AG08395 (cell line): ENCODE measurements around the gene HSD17B8.

ENCODE experiments used
- DNase-seq: peaks from one replicate; pipeline ENCODE4 v3.0.0; 2012; ENCODE audit warnings: mixed read lengths, low spot score

The HSD17B8 gene

DNA sequence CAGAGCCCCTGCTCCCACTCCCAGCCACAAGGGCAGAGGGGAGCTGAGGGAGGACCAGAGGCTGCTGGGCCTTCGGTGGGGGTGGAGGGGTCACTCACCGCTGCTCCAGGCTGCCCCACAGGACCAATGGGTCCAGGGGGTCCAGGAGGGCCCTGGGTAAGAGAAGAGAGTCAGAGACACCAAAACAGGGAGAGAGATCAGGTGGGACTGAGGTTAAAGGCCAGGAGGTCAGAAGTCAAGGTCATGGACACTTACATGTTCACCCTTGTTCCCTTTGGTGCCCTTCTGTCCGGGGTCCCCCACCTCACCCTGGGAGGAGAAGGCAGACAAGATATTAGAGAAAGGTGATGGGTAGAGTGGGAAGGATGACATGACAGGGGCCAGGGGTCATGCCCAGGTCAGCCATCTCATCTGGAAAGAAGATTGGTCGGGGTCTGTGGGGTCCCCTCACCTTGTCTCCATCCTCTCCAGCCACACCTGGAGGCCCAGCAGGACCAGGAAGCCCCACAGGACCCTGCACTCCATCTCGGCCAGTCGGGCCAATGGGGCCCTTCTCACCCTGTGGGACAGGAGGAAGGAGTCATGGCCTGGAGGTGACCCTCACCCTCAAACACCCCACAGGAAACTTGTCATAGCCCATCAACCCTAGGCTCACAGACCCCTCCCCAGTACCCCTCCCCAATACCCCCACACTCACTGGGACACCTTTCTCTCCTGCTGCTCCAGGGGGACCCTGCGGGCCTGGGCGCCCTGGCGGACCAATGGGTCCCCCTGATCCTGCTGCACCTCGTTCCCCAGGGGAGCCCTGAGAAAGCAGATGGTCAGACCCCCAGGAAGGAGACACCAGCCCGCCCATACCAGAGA, 33.2 kb upstream of the HSD17B8 start:
- no peak for DNase-seq

DNA sequence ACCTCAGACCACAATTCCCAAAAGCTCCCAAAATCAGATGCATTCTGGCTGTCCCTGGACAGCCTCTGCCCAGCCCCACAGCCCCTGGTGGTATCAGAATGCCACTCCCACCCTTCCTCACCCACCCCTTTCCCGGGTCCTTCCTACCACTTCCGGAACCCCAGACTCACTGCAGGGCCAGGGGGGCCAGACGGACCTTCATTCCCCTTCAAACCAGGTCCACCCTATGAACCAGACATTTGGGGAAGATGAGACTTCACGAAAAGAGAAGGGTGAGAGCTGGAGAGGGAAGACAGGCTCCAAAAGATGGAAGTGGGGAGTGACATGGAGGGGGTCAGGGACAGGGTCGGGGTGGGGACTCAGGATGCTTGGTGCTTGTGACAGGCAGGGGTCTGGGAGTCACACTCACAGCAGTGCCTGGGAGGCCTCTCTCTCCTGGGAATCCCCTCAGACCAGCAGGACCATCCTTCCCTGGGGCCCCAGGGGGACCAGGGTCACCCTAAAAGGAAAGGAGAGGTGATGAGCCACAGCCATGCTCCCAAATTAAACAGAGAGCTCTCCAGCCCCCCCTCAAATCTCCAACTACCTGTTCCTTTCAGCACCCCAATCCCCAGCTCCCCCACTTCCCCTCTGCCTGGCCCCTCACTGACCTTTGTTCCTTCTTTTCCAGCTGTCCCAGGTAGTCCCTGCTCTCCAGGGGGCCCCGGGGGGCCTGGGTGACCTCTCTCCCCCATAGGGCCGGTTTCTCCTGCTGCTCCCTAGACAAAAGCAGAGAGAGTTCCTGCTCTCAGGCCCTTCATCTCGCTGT, 32.4 kb upstream of the HSD17B8 start:
- no peak for DNase-seq

DNA sequence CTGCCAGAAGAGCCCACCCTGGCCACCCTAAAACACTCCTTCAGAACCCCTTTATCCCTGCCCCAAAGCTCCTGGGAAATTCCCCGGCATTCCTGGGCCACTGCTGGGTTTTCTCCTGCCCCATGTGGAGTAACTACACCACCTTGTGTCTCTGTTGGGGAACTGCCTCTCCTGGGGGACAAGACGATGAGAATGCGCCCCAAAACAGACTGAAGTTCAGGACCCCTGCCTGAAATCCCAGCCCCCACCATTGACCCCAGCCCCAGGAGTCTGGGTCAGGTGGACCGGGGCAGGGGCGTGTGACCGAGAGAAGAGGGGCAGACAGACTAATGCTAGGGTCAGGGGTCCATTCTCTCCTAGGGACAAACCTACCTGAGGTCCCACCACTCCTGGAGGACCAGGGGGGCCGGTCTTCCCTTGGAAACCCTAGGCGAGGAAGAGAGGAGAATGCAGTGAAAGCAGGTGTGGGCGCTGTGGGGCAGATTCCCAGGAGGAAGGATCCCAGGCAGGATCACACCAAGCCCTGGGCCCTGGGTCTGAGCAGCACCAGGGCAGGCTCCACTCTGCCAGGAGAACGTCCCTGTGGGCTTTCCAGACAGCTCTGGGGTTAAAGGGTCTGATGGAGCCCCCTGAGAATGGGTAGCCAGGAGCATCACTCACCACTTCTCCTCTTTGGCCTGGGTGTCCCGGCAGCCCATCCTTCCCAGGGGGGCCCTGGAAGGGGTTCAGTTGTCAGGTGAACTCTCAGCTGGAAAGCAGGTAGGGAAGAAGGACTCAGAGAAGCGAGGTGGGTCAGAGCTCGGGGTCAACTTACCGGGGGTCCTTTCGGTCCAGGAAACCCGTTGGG, 31.5 kb upstream of the HSD17B8 start:
- DNase-seq, result peak; percentile 76

DNA sequence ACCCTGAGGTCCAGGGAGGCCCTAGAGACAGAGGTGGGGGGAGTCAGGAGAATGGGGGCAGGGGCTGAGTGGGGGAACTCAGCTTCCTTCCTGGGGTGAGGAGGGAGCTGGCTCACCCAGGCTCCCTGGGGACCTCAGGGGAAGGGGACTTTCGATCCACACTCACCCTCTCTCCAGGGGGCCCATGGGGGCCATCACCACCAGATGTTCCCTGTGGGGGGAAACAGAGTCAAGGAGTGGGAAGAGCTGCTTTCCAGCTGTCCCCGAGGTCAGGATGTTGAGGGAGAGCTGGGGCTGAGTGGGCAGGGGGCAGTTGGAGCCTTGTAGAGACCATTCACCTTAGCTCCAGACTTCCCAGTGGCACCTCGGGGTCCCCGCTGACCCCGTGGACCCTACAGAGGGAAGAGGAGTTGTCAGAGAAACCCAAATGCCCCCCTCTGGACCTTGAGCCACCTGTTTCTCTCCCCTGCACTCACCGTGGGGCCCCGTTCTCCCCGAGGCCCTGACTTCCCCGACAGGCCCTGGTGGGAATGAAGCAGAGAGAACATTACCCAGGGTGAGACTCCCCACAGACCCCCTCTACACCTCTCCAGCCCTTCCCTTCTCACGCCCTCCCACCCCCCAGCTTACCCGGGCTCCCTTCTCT, 30.8 kb upstream of the HSD17B8 start:
- DNase-seq, result no peak

DNA sequence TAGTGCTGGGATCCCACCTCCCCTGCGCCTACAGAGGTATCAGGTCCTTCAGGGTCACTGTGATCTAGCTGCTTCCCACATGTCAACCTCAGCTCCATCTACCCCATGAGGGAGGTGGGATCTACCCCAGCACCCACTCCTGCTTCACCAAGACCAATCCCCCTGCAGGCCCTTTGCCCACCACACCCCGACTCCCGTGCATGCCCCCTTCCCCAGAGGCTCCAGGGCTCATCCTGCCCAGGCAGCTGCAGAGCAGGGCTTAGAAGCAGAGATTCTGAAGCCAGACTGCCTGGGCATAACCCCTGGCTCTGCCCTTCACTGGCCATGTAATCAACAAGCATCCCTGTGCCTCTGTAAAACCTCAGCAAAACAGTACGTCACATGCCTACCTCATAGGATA, 29.7 kb upstream of the HSD17B8 start:
- no peak for DNase-seq

DNA sequence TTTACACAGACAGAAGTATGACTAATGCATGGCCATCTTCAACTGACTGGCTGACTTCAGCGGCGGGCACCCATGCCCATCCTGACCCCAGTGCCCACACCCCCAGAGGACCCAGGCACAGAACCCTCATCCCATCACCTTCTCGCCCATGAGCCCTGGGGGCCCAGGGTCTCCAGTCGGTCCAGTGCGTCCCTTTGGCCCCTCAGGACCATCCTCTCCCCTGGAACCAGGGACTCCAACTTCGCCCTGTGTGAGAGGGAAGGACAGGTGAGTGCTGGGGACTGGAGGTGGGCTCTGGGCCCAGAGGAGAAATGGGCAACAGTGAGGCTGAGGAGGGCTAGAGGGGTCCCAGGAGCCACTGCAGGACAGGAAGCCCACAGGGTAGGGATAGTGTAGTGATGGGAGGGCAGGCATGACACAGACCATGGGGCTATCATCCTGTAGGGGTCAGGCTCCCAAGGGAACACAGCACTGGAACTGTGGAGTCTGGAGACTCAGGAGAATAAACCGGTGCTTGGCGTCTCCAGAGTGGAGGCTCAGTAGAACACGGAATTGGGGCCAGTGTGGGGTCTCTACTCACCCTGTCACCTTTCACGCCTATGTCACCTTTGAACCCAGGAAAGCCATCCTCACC, 28.9 kb upstream of the HSD17B8 start:
- no peak for DNase-seq

DNA sequence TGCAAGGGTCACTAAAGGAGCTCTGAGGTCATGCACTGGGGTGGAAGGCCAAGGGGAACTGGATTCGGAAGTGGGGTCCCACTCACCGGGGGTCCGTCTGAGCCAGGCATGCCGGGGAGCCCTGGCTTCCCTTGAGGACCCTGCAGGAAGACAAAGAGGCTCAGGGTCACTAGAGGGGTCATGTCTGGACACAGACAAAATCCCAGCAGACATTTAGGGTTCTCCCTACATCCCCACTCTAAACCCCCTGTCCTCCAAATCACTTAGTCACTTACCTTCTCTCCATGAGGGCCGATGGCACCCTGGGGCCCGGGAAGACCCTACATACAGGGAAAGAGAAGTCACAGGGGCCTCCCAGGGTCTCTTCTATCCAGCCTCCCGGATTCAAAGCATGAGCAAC, 27.5 kb upstream of the HSD17B8 start:
- no peak for DNase-seq

DNA sequence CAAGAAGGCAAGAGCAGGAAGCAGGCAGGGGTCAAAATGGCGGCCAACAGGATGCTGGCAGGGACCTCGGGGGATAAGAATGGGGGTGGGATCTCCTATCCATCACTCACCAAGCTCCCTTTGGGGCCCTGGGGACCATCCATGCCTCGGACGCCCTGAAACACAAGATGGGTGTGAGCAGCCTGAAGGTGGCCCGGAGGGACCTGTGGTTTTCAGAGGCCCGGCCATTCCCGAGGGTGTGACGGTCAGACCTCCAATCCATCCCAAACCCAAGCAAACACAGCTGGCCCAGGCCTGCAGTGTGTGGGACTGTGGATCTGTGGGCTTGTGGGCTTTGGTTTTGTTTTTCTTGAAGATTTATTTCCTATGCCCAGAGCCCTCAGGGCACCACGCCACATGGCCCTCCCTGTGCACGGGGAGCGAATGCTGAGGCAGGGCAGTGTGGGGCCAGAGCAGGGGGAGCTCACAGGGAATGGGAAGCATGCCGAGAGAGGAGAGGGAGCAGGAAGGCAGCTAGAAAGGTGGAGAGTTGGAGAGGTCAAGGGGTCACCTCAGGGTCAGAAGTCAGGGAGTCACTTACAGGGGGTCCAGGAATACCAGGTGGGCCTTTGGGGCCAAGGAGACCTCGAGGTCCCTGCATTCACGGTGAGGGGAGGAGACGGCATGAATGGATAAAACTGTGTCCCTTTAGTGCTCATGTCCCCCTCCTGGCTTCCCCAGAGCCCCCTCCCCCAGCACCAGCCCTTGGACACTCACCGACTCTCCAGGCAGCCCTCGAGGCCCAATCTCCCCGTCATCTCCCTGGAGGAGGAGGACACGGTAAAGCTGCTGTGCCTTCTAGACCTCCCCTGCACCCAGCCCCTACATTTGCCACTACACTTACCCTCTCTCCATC, 26.7 kb upstream of the HSD17B8 start:
- no peak for DNase-seq

DNA sequence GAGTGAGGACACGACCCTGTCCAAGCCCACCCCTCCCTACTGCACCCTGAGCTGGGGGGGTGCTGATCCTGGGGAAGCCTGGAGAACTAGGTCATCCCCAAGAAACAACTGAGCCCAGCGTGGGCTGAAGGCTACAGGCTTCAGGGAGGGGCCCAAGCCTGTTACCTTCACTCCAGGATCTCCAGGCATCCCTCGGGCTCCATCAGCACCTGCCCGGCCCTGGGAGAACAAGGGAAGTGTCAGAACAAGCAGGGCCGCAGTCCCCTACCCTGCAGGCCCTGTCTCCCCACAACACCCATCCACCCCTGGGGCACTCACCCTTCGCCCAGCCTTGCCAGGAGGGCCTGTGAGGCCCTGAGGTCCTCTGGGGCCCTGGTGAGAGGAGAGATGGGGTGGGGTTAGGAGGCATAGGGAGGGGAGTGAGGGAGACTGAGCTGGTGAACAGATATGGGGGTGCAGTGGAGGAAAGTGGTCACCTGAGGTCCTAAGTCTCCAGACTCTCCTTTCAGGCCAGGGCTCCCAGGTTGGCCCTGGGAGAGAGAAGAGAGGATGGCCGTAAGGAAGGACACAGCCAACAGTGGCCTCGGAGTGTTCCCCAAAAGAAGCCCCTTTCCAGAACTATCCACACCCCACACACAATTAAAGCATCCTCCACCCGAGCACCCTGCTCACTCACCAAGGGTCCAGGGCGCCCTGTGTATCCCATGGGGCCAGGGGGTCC, 25.5 kb upstream of the HSD17B8 start:
- DNase-seq, result no peak

DNA sequence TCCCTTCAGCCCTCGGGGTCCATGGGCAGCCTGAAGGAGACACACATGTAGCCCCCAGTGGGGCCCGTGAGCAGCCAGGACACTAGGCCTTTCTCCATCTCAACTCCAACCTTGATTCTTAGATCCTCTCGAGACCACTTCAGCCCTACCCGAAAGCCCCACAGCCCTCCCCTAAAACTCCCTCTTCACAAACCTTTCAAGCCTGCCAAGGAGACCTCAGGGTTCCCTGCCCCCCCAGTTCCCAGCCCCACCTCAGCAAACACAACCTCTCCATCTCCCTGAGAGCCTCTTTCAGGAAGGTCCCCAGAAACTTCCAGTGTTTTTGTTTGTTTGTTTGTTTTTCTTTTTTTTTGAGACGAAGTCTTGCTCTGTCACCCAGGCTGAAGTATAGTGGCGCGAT, 23.3 kb upstream of the HSD17B8 start:
- no peak for DNase-seq

DNA sequence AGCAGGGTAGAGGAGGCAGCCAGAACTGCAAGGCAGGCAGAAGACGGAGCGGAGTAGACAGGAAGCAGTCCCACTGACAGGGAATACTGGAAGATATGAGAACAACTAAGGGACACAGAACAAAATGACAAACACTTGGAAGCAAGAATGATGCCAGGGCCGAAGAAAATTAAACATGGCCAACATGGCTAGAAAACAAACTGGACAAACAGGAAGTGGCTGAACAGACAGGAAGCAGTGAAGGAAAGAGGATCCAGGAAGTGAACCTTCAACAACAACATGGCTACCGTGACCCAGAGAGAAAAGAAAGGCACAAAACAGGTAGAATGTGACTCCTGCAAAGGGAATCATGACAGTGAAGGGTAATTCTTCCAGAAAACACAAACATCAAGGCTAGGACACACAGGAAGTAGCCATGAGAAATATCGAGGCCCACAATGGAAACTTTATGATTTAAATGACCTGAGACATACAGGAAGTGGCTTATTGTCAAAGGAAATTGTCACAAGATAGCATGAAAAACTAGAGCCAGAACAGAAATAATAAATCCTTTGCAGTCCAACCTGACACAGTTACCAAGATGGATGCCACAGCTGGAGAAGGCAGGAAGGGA, 21.3 kb upstream of the HSD17B8 start:
- no peak for DNase-seq

DNA sequence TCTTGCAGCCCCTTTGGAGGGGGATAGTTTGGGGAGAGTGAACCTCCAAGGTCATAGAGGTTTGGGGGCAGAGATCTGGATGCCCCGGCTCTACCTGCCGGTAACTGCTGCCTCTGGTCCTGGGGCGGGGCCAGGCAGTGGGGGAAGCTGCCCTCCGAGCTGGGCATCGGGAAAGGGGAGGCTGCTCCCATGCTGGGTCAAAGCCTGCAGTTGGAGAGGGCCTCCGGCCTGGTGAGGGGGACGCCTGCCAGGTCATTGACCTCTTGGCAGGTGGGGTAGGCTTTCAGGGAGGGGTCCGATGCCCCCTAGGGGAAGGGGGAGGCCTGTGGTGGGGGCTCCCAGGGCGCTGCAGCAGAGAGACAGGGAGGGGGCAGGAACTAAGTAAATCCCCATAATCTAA, 19.3 kb upstream of the HSD17B8 start:
- no peak for DNase-seq

DNA sequence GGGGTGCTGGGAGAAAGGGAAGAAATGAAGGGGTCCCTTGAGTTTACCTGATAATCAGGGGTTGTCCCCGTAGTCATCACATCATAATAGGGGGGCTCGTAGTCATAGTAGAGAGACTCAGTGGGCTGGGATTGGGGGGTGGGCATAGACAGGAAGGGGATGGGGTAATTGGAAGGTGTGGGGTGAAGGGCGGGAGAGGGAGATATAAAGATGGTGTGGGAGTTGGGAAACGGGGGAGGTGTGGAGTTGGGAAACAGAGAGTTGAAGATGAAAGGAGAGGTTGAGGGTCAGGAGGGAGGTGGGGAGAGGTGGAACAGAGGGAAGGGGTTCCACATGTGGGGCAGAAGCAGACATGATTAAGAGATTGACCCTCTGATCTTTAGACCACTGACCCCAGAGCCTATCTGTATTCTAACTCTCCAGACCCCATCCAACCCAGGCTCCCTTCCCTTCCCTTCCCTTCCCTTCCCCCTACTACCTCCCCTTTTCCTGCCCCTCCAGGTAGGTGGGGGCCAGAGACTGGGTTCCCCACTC, 18.7 kb upstream of the HSD17B8 start:
- DNase-seq, result no peak

DNA sequence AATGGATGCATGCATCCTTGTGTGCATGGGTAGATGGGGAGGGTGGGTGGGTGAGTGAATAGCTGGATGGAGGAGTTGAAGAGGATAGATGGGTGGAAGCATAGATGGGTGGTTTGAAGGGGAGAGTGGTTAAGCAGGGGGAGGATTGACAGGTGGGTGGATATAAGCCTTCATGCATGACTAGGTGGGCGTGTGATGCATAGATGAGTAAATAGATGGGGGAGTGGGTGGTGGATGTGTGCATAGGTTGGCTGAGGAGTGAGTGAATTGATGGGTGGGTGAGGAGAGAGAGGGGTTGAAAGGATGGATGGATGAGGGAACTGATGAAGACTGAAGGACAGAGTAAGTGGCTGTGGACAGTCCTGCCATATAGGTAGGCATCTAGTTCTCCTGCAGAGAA, 16.6 kb upstream of the HSD17B8 start:
- DNase-seq, result no peak

DNA sequence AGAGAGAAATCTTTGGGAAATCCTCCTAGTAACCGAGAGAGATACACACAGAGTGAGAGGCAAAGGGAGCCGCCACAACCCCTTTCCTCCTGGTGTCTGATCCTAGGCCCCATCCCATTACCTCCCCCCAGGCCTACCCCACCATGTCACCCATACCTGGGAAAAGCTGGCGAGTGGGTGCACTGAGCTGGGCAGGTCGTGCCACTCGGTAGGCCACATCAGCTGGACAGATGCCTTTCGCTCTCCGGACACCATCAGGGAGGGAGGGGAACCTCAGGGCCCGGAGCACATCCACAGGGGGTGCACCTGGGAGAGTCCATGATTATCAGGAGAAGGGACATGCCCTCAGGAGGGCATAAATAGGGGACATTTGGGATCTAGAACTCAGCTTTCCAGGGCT, 15.3 kb upstream of the HSD17B8 start:
- DNase-seq, result no peak

DNA sequence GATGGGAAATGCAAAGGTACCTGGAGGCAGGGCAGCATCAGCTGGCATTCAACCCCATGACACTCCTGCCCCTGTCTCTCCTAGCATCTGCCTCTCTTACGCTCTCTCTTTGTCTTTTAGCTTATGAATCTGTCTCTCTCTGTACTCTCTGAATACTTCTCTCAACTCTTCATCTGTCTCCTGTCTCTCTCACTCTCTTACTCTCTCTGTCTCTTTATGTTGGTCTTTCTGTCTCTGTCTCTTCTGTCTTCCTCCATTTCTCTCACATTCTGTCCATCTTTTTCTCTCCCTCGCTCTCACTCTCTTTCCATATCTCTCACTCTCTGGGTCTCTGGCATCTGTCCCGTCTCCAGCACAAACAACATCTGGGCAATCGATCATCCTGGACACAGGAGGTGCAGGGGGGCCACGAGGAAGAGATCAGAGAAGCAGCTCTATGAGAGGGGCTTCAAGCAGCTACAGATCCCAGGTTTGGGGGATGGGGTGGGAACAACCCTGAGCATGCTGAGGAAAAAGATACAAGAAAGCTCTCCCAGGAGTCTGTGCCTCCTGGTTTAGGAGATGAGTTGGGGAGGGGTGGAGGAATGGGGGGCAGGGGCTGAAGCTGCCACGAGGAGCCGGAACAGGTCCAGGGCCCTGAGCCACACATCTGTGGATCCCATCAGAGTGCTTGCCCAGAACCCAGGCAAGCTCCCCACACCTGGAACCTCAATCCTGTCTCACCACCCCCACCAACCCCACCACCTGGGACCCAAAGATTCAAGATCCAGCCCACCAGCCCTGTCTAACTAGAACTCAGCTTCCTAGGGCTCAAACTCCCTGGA, 14.6 kb upstream of the HSD17B8 start:
- DNase-seq, result no peak

DNA sequence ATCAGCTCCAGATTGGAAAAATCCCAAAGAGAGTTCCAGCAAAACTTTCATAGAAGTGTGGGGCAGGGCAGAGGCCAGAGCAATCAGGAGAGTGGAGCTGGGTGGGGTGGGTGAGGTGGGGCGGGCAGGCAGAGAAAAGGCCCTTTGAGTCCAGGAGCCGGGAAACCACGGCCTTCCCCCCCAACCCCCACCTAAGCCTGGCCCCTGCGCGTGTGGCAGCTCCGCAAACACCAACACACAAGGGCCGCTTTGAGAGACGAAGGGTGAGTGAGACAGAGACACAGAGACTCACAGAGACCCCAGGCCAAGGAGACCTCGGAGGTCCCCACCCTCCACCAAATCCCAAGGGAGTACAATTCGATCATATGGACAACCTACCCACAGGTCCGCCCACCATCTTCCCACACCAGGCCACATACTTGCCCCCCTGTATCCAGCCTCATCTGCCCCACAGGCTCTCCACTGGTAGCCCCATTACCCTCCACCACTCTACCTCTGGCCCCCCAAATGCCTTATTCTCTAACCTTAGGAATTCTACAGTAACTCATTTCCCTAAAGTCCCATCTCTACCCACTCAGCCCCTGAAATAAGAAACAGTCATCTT, 13.8 kb upstream of the HSD17B8 start:
- no peak for DNase-seq
